GM18519 (cell line): ENCODE data around the gene PLCL2.

Experiments used
- ATAC-seq: cut with Tn5 transposase; IDR thresholded peaks from one replicate; pipeline ENCODE4 v1.9.1; 2021; ENCODE audit warnings: mild to moderate bottlenecking, moderate library complexity; ENCODE audit not compliant: unreplicated experiment, low FRiP score

PLCL2 gene

DNA sequence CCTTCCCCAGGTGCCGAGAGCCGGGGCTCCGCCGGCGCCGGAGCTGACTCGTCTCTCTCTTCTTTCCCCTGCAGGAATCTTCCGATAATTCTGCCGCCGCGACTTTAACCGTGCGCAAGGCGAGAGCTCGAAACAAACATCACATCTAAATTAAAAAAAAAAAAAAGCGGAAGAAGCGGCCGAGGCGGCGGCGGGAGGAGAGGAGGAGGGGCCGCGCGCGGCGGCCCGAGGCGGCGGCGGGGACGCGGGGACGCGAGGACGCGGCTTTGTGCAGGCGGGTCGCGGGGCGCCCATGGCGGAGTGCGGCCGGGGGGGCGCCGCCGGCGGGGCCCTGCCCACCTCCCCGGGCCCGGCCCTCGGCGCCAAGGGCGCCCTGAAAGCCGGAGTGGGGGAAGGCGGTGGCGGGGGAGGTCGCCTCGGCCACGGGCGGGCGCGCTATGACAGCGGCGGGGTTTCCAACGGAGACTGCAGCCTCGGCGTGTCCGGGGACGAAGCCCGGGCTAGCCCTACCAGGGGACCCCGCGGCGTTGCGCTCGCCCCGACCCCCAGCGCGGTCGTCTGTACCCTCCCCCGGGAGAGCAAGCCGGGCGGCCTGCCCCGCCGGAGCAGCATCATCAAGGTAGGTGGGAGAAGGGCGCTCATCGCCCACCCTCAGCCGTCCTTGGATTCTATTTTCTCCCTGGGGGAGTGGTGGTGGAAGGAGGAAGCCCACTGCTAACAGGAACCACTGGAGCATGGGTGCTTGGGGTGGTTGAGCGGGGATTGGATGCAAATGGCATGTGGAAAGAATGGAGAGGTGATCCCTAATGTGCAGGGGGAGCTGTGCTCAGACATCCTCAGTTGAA is at the start of gene PLCL2:
Gene PLCL2, plus strand, starts transcription at position 208 of the 845 bp plus-strand sequence. Its CDS starts 85 bp downstream, at position 293.
- no peak for ATAC-seq

DNA sequence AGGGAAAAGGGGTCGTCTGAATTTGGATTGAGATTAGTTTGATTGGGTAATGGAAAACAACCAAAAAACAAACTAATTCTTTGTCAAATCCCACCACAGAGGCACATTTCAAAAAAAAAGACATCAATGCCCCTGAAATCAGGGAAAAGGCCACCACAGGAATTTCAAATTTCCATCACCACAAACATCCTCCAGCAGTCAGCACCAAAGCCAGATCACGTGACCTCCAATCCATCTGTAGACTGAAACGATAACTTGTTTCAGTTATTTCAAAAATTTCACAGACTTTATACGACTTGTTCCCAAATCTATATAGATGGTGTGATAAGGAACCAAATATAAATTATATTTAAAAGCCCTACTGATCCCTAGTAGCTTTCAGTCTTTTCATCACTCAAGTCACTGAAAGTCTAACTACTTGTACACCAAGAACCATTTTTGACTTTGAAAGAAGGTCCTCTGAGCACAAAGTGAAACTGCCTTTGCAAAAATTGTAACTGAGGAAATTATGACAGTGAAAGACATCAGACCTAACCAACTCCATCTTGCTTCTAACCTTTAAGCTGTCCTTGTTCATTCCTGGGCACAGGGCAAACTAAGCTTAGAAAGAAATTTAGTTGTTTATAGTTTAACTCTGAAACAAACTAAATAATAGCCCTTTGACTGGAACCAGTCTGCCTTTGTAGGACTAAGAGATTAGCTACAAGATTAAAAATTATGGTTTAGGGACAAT is 48.1 kb upstream of the PLCL2 start:
- ATAC-seq, result no peak

DNA sequence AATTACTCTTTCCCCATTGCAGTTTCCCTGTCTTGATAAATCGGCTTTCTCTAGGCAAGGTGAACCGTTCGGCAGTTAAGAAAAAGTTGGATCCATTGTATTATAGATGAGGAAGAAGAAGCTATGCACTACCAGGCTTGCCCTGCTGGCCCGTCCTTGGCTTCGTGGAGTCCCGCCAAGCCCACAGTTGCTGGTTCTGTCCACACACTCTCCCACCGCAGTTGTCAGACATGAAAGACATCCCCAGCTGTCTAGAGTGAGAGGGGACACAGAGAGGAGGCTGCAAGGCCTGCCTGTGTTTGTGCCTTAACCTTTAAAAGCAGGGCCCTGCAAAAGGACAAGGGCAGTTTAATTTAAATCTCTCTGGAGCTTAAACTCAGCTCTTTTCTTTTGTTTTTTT is 47.2 kb upstream of the PLCL2 start:
- ATAC-seq, result no peak

DNA sequence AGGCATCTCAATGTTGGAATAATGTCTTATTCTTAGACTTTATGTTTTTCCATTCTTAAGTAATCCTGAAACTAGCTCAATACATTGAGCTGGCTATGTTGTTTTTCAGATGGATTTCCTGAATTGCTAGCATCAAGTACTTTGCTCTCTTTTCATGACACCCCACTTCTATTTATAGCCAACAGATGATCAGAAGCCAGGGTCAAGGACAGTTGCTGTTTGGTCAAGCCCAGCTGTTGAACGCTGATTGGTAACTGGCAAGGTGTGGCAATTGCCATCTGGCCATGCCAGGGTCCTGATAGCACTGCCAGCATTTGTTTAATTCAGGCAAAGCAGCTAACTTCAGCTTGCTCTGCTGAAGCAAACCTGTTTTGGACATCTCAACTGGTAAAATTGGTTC is 46.2 kb upstream of the PLCL2 start:
- no peak for ATAC-seq

DNA sequence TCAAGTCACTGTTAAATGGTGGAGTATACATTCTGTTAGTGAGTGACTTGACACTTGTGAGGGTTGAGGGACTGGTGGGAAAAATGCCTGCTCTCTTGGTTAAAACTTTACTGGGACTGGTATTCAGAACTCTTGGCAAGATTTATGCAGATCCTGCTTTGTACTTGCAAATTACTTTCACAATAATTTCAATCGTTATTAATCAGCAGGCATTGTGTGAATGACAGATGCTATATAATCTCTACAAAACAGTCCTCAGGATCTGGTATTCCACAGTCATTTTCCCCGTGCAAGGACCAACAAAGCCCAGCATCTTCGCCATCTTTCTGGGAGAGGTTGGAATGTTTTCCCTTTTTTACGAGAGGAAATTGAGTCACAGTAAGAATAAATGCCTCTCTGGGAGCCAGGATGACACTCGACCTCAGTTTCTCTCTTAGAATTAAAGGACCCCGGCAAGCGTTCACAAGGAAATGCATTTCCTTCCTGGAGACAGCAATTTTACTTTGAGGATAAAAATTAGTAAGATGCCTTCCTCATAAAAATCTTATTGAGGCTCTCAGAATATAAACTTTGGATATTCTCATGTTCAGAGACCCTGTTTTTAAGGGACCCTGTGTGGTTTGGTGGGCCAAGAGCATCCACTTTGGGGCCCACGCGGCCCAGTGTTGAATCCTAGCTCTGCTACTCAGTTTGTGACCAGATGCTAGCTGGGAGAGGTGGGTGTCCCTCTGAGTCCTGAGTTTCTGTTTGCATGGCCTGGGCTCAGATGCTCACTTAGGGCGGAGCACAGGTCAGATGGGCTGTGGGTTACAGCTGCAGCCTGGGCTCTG is 45.3 kb upstream of the PLCL2 start:
- ATAC-seq, result no peak

DNA sequence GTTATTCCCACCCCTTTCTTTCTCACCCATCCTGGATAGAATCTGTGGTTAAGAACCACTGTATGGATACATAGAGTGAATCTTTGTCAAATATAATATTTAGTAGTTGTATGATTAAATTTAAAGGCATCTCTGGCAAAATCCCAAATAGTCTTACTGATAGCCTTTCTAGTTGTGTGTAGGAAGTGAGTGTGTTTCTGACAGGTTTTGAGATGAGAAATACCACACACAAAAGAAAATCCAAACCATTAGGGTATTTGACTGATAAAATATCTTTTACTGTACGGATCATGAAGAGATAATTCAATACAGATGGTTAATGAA is 44.7 kb upstream of the PLCL2 start:
- ATAC-seq, result no peak

DNA sequence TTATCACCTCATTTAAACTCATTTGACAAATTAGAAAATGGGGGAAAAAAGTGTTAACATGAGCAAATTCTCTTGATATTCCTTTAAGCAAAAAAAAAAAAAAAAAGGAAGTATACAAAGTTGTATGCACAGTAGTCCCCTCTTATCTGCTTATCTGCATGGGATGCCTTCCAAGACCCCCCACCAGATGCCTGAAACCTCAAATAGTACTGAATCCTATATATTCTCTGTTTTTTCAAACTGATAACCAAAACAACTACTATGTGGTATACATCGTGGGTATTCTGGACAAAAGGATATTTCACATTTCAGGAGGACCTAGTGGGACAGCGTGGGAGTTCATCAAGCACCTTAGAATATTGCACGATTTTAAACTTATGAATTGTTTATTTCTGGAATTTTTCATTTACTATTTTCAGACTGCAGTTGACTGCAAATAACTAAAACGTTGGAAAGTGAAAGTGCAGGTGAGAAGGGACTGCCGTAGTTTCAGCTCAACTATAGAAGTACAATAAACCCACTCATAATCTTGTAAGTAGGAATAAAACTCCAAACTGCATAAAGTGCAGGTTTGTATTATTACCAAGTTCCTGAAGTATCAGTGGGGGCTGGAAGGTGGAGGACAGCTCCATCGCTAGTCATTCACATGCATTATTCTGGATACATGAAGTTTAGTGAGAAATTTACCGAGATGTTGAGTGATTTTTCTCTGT is 43.6 kb upstream of the PLCL2 start:
- no peak for ATAC-seq

DNA sequence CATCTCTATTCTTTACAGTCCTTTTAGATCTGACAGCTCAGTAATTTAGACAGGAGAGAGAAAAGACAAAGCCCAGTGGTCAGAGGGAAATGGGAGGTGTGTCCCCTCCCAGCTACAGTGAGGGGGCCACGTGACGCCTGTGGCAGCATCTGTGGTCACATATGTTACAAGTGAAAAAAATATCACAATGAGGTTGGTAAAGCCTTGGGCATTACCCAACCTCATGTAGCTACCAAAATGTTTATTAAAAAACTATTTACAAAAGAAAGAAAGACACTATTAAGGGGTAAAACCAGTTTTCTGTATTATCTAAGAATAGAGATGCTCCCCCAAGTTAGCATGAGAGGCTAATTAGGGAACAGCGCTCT is 42.9 kb upstream of the PLCL2 start:
- ATAC-seq, result peak; percentile 42

DNA sequence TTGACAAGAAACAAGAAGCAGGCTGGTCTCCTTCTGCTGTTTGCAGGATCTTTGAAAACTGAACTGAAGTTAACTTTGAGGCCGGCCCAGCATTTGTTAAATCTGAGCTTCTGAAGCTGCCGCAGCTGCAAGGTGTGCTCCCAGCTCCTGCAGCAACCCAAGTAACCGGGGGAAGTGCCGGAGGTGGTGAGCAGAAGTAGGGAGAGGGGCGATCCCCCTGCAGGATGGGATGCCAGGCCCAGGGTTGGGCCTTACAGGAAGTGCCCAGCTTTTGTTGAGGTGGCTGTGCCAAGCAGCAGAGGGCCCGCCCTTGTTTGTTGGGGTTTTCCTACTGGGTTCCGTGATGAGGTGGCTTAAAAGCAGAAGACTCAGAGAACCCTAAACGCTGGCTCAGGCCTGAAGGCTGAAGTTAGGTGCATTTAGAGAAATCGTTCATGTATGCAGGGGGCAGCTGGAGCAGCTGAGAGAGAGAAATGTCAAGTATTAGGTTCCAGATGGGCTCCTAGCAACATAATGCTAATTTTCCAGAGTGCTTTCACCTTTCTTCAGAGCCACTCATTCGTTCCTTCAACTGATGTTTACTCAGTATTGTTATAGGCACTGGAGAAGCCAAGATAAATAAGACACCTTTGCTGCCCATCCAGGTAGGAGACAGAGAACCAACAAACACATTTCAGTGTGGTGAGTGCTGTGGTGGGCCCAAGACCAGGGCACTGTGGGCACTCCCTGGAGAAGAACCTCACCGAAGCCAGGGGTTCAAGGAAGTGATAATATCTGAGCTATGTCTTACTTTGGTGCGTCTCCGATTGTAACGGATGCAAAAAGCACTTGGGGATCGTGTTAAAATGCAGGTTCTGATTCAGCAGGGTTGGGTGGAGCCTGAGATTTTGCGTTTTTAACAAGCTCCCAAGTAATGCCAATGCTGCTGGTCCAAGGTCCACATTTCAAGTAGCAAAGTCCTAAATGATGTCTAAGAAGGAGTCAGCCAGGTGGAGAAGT is 42.2 kb upstream of the PLCL2 start:
- peak; percentile 68 for ATAC-seq

DNA sequence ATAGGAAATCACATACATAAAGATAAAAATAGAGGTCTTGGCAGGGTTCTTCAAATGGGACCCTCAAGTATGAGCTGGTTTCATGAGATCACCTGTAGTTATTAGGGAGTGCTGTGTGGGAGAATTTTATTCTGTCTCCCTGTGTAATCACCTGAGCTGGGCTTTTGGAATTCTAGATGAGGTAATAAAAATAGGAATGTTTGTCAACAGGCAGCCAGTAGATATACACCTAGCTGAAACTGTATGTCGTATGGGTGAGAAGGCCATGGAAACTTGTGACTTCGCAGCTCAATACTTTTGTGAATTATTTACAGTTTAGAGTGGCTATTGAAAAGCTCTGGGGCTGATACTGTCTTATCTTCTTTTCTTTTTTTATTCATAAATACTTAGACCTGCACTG is 40.5 kb upstream of the PLCL2 start:
- no peak for ATAC-seq

DNA sequence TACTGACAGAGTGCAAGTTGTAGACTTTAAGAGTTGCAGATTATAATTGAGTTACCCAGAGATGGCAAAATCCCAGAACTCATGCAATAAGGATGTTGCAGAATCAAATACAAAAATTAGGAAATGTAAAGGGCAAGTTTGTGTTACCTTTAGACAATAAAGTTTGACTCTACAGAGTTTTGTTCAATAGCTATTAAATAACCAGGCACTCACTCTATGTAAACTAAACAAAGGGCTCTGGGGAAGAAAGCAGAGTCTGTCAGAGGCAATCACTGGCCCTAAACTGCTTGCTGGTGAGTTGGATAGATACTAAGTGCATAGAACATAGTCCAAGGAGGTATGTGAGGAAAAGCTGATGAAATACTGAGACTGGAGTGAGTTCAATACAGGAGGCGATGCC is 40.0 kb upstream of the PLCL2 start:
- ATAC-seq, result no peak

DNA sequence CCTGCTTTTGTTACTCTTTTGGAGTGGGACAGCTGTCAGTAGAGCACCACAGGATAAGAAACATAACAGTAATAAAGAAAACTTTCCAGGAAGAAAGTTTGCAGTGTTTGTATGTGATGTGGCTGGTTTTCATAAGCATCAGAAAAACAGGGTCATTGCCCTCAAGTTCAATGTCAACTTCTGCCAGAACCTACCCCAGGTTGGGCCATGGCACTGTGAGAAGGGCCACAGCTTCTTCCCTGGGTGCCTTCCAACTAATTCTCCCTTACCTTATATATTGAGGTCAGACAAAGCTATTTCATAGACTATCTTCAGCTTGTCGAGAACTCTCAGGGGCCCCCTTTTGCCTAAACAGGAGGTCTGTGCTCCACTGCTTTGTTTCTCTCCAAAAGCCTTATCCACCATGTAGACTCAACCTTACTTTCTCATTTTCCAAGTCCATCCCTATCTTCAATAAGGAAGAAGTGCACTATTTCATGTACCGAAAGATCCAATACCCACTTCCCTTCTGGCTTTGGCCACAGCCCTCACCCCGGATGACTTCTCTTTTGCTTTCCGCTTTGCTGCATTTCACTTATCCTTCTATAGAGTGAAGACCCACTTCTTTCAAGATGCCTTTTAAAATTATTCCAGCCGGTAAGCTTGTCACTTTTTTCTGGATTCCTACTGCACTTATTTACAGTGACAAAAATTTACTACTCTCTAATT is 38.2 kb upstream of the PLCL2 start:
- no peak for ATAC-seq

DNA sequence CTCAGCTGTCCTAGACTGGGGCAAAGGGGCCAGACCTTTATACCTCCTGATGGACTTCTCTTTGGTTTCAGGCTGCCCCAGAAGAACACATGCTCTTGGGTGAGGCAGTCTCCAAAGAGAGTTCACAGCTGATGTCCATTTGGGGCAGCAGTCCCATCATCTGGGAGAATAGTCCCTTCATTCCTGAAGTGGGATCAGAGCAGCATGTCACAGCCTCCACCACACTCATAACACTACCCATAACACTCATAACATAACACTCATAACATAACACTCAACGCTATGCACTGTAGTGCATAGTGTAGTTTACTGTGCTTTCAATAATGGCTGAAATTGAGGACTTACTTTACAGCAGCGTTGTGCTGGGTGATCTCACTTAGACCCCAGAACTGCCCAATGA is 36.7 kb upstream of the PLCL2 start:
- ATAC-seq, result no peak

DNA sequence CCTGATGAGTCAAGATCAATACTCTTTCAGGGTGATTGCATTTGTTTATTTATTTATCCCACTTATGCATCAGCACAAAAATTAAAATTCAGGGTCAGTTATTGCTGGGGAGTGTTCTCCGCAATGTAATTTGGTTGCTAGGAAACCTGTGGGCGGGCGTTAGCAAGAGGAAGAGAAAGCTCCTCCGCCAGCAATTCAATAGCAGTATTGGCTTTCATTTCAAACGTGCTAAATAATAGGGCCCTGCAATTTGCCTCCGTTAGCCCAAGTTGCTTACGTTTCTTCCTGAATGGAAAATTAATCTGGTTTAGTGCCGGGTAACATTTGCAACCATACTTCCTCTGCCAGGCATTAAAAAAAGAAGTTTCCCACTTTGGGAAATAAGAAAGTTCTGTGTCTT is 35.5 kb upstream of the PLCL2 start:
- peak; percentile 59 for ATAC-seq

DNA sequence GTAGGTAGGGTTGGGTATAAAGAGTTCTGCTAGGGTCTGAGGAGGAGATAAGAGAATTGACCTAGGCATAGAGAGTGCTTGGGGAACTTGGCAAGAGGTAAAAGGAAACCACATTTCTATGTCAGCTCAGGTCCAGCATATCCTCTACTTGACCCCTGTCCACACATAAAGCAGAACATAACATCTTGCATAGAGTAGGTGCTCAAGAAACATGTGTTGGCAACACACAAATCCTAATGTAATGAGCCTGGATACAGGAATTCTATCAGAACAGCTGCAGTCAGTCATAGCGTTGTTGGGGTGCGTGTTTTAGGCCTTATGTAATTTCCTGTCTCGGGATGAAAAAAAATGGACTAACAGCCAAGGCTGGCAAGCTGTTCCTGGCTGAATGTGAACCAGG is 35.0 kb upstream of the PLCL2 start:
- ATAC-seq, result no peak

DNA sequence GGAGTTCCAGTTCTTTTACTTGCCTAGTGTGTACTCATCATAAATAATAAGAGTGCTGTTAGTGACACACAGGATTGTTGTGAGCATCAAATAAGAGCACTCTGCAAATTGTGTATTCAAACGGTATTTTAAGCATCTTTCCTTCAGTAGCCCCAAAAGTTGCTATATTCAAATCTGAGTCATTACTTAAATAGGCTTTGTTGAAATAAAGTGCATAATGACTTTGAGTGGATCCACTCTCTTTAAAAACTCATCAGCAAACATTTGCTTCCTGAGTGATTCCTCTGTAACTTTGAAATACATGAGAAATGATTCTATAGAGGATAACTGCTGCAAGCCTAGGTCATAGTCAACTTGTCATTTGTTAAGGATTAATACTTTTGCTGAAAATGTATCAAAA is 29.3 kb upstream of the PLCL2 start:
- ATAC-seq, result no peak

DNA sequence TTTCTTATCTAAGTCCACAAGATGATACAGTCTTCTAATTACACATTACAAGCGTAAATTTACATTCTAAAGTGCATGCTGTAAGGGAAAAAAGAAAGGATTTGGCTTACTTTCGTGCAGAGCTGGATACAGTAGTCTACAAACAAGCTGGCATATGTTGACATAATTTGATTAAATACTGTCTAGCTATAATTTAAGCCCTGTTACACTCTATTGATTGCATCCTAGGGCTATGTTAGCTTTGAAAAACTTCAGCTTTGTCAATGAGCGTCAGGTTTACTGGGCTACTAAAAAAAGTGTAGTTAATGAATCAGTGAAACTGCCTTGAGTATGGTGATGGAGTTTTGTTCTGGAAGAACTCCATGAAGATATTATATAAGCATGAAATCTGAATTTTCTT is 24.5 kb upstream of the PLCL2 start:
- no peak for ATAC-seq

DNA sequence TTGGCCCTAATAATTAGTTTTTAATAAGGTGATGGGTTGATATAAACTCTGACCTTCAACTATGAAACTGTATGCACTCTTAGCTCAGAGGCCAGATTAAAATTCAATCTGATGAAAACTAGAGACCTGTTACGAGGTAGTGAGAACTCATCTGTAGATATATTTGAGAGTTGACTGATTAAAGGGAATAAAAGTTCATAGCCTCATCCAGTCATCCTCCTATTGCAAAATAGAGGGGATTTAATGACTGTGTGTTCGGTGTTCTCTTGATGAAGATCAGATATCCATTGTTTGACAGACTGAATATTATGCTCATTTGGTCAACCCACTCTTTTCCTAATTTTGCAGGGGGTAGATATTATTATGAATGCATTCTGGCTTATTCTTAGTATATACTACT is 23.3 kb upstream of the PLCL2 start:
- ATAC-seq, result no peak
